ENCODE results near the gene CDKL5.

CDKL5 gene

GRCh38 chrX:18698737-18699650 lies 273.6 kb downstream of the CDKL5 start:
- DNase-seq (ENCODE audit: low spot score), result no peak

- peak; percentile 3 for DNase-seq (ENCODE audit: low spot score)
These were observed 276.4 kb downstream of the CDKL5 start for GRCh38 chrX:18701621-18702361.

GRCh38 chrX:18702362-18703195 lies 277.2 kb downstream of the CDKL5 start:
- DNase-seq (ENCODE audit: low spot score), result peak; percentile 29

Data from LoVo (cell line).